OCI-LY7 (cell line): ENCODE measurements around the gene LPAR4. TPM values are rescaled to one million over a fixed set of nuclear protein-coding genes. Genes with fewer than 3 reads are reported as not detected.

Experiments
- BruUV-seq: library from RNA; stranded (reverse); fragments of 400-500 nt; replicated peaks from 2 replicates; lab custom pipeline; 2021; lab: Mats Ljungman, UMichigan
- CTCF ChIA-PET: fragments of 300-600 bp; sonication (Branson Sonifier 250); formaldehyde crosslinking; loops from one replicate; lab custom pipeline; 2022; ENCODE audit warnings: antibody characterized with exemption; ENCODE audit not compliant: unreplicated experiment; lab: Charles Lee
- POLR2A ChIA-PET: fragments of 300-600 bp; sonication (Branson Sonifier 250); formaldehyde crosslinking; loops from one replicate; lab custom pipeline; 2022; ENCODE audit warnings: antibody characterized with exemption; lab: Charles Lee
- DNase-seq: peaks from one replicate; pipeline ENCODE4 v3.0.0-alpha.2; 2015; ENCODE audit warnings: low spot score
- H2AFZ ChIP-seq: fragments of 200-600 bp; sonication (generic), shearing (Covaris generic); 2 replicates; pipeline ENCODE4 v1.6.1; 2014; ENCODE audit warnings: mild to moderate bottlenecking, antibody characterized with exemption, low read length, moderate library complexity
- H3K27ac ChIP-seq: fragments of 200-600 bp; sonication (generic); 2 replicates; pipeline ENCODE4 v1.5.1; 2014; ENCODE audit warnings: mixed run types, low read depth, mild to moderate bottlenecking, moderate library complexity, low read length, inconsistent platforms; ENCODE audit not compliant: poor library complexity, severe bottlenecking
- H3K36me3 ChIP-seq: fragments of 200-600 bp; sonication (generic); 2 replicates; pipeline ENCODE4 v1.6.1; 2014; ENCODE audit warnings: mild to moderate bottlenecking, antibody characterized with exemption, low read length, moderate library complexity, mixed read lengths; ENCODE audit not compliant: insufficient read depth
- H3K4me1 ChIP-seq: fragments of 200-600 bp; sonication (generic); 2 replicates; pipeline ENCODE4 v1.5.1; 2014; ENCODE audit warnings: mild to moderate bottlenecking, low read length; ENCODE audit not compliant: insufficient read depth, poor library complexity, severe bottlenecking
- H3K4me2 ChIP-seq: fragments of 200-600 bp; sonication (generic); 2 replicates; pipeline ENCODE4 v1.6.1; 2014; ENCODE audit warnings: mild to moderate bottlenecking, low read length
- H3K4me3 ChIP-seq: fragments of 200-600 bp; sonication (generic); 2 replicates; pipeline ENCODE4 v1.5.1; 2014; ENCODE audit warnings: mild to moderate bottlenecking, low read depth, low read length; ENCODE audit not compliant: poor library complexity, severe bottlenecking
- H3K79me2 ChIP-seq: fragments of 200-600 bp; sonication (generic); 2 replicates; pipeline ENCODE4 v1.6.1; 2016; ENCODE audit warnings: low read depth, mild to moderate bottlenecking, low read length, moderate library complexity, mixed read lengths; ENCODE audit not compliant: insufficient read depth
- H3K9me2 ChIP-seq: fragments of 200-600 bp; sonication (generic); 2 replicates; pipeline ENCODE4 v1.6.1; 2016; ENCODE audit warnings: mild to moderate bottlenecking, low read length, mixed read lengths; ENCODE audit not compliant: insufficient read depth
- H3K9me3 ChIP-seq: fragments of 200-600 bp; sonication (generic); 2 replicates; pipeline ENCODE4 v1.6.1; 2014; ENCODE audit warnings: mild to moderate bottlenecking, mixed run types, low read length, mixed read lengths
- H4K20me1 ChIP-seq: fragments of 200-600 bp; sonication (generic); 2 replicates; pipeline ENCODE4 v1.6.1; 2014; ENCODE audit warnings: mild to moderate bottlenecking, antibody characterized with exemption, low read length, moderate library complexity, mixed read lengths; ENCODE audit not compliant: insufficient read depth
- CTCF ChIP-seq: fragments of 200-600 bp; sonication (generic); conservative IDR thresholded peaks from 2 replicates; pipeline ENCODE4 v1.5.1; 2014; ENCODE audit warnings: mild to moderate bottlenecking, antibody characterized with exemption, low read length, moderate library complexity, mixed read lengths
- EZH2phosphoT487 ChIP-seq: fragments of 200-600 bp; sonication (generic); IDR thresholded peaks from 2 replicates; pipeline ENCODE4 v1.6.1; 2018; ENCODE audit warnings: low read depth, borderline replicate concordance, mild to moderate bottlenecking, mixed run types, antibody characterized with exemption, low read length, moderate library complexity, mixed read lengths
- intact Hi-C: fragments of 100-400 bp; cut with micrococcal nuclease; formaldehyde crosslinking; loops from one replicate; pipeline ENCODE4 v1.10.0; 2022; ENCODE audit not compliant: unreplicated experiment
- total RNA-seq, 2 experiments: library from RNA; depleted of rRNA in 1 of 2; stranded (reverse); fragments of >200 nt in 1 of 2; shearing (Covaris generic) in 1 of 2; gene quantifications; 2 replicates each; pipeline ENCODE4 v1.2.3, GENCODE V29; 2014 to 2022

Gene LPAR4
- total RNA-seq, 2 experiments from 2014 or later, result not detected

GRCh38 chrX:78748846-78749245 is 1.3 kb downstream of the LPAR4 start:
- Histone ChIP-seq H3K4me2 (no peak overlapping the region), H4K20me1 (no peaks in the 10 kb centered on the region), H2AFZ (no peak overlapping the region), H3K27ac (no peak overlapping the region), H3K4me1 (peaks cover 15% of the 10 kb centered on the region), H3K4me3 (no peak overlapping the region), H3K36me3 (no peaks in the 10 kb centered on the region), H3K9me3 (no peaks in the 10 kb centered on the region), H3K79me2 (no peaks in the 10 kb centered on the region), H3K9me2 (no peaks in the 10 kb centered on the region)
- DNase-seq, result no peak
- ChIA-PET CTCF (no interaction called here), POLR2A (no interaction called here)
- intact Hi-C loops, result no loop called here
- TF ChIP-seq CTCF, result no peak
- TF ChIP-seq EZH2phosphoT487, result no peak
- BruUV-seq, result no TSS peak

GRCh38 chrX:78753571-78753970 is 6.1 kb downstream of the LPAR4 start:
- no peaks in the 10 kb centered on the region for H3K36me3 ChIP-seq
- H3K4me3 ChIP-seq, result no peak overlapping the region
- ChIA-PET POLR2A (no interaction called here), CTCF (no interaction called here)
- H3K4me1 ChIP-seq, result peaks cover 36% of the 10 kb centered on the region
- H3K27ac ChIP-seq, result no peak overlapping the region
- intact Hi-C loops, result loop anchor here (10.0 kb wide), 3 partner anchors 191 to 521 kb away; partner anchors contain the start of gene P2RY10
- no peaks in the 10 kb centered on the region for H4K20me1 ChIP-seq
- H3K9me2 ChIP-seq, result no peaks in the 10 kb centered on the region
- H3K9me3 ChIP-seq, result no peaks in the 10 kb centered on the region
- H2AFZ ChIP-seq, result peak overlapping the region; percentile 86; the same call in 1 of the 2 replicates
- peak overlapping the region; percentile 25; the same call in 1 of the 2 replicates for H3K4me2 ChIP-seq
- TF ChIP-seq CTCF (no peak), EZH2phosphoT487 (no peak)
- no TSS peak for BruUV-seq
- H3K79me2 ChIP-seq, result no peaks in the 10 kb centered on the region
- DNase-seq, result no peak

GRCh38 chrX:78754917-78755316 is 7.4 kb downstream of the LPAR4 start:
- no peaks in the 10 kb centered on the region for H3K36me3 ChIP-seq
- H3K27ac ChIP-seq, result peak overlapping the region; percentile 50
- ChIA-PET CTCF (no interaction called here), POLR2A (no interaction called here)
- intact Hi-C loops, result loop anchor here (5.0 to 10.0 kb wide), 4 partner anchors 190 to 520 kb away; partner anchors contain the start of gene P2RY10
- no peaks in the 10 kb centered on the region for H3K9me2 ChIP-seq
- H4K20me1 ChIP-seq, result no peaks in the 10 kb centered on the region
- peak overlapping the region; percentile 34 for H3K4me3 ChIP-seq
- DNase-seq, result peak; percentile 74
- H3K4me2 ChIP-seq, result peak overlapping the region; percentile 66
- TF ChIP-seq EZH2phosphoT487 (no peak), CTCF (peak; percentile 63)
- H2AFZ ChIP-seq, result peak overlapping the region; percentile 82
- no peaks in the 10 kb centered on the region for H3K9me3 ChIP-seq
- H3K79me2 ChIP-seq, result no peaks in the 10 kb centered on the region
- no TSS peak for BruUV-seq
- peaks cover 36% of the 10 kb centered on the region for H3K4me1 ChIP-seq
